GM12874 (cell line): ENCODE results near the gene POLR2M.

ENCODE experiments used
- TF ChIP-seq, protein P1 (sequence below): IDR thresholded peaks from 2 replicates; pipeline ENCODE4 v1.5.1; 2011; ENCODE audit warnings: low read depth, mild to moderate bottlenecking, control low read depth, low read length, moderate library complexity; ENCODE audit not compliant: insufficient read depth

POLR2M gene

DNA sequence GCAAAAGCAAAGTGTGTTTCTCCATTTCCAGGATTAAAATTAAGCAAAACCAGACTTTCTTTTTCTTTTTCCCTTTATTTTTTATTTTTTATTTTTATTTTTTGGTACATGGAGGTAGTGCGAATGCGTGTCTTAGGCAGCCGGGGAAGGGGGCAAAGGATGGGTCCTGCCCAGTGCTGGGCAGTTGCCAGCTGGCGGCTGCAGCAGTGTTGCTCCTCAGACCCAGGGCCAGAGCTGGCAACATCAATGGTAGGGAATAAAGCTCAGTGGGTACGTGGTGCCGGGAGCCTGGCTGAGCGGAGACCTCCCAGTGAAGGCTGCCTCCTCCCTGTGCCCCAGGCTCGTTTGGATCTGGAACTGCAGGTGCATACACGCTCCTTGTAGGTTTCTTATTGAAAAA, 46.3 kb downstream of the POLR2M start:
- TF ChIP-seq, protein P1, sequence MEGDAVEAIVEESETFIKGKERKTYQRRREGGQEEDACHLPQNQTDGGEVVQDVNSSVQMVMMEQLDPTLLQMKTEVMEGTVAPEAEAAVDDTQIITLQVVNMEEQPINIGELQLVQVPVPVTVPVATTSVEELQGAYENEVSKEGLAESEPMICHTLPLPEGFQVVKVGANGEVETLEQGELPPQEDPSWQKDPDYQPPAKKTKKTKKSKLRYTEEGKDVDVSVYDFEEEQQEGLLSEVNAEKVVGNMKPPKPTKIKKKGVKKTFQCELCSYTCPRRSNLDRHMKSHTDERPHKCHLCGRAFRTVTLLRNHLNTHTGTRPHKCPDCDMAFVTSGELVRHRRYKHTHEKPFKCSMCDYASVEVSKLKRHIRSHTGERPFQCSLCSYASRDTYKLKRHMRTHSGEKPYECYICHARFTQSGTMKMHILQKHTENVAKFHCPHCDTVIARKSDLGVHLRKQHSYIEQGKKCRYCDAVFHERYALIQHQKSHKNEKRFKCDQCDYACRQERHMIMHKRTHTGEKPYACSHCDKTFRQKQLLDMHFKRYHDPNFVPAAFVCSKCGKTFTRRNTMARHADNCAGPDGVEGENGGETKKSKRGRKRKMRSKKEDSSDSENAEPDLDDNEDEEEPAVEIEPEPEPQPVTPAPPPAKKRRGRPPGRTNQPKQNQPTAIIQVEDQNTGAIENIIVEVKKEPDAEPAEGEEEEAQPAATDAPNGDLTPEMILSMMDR: no peak

DNA sequence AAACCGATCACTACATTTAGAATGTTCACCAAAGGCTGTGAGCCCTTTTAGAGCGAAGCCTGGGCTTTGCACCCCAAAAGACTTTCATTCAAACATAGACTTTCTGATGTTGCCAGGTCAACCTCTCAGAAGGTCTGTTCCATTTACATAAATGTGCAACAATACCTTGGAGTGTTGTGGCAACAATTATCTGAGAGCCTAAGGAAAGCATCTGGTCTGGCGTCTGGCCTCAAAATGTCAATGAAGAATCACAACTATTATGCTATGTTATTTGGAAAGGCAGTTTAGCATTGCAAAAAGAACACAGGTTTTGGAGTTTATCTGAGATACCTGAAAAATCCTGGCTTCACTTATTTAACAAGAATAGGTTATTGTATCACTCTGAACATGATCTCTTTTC, 50.0 kb downstream of the POLR2M start:
- TF ChIP-seq, protein P1: no peak

DNA sequence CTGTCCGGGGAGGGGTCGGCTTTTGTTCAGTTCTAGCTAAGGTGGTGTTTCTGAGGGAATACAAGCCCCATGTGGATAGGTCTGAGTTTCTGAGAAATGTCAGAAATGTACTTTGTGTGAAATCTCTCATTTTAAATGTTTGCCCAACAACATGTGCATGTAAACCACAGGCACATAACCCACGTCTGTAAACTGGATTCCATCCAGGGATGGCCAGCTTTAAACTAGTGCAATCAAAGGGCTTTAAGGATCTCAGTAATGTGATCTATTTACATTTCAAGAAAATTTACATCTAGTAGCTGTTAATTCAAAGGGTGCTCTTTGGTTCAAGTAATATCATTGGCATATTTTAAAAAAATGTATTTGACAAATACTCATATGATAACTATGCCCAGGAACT, 52.0 kb downstream of the POLR2M start:
- TF ChIP-seq, protein P1: no peak

DNA sequence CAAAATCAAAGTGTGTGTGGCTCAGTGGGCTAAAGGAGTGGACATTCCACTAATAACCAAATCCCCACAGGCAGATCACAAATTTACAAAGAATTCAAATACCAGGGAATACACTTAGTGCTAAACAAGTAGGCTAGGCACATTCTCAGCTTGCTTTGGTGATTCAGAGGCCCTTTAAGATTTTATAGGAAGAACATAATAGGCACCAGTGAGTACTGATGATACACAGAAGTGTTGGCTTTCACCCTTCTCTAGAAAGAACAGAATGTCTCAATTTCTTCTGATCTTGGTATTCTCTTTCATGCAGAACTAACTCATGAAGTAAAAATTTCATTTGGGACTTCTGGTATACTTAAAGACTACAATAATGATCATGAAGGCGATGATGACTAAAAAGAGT, 55.0 kb downstream of the POLR2M start:
- TF ChIP-seq, protein P1: no peak

DNA sequence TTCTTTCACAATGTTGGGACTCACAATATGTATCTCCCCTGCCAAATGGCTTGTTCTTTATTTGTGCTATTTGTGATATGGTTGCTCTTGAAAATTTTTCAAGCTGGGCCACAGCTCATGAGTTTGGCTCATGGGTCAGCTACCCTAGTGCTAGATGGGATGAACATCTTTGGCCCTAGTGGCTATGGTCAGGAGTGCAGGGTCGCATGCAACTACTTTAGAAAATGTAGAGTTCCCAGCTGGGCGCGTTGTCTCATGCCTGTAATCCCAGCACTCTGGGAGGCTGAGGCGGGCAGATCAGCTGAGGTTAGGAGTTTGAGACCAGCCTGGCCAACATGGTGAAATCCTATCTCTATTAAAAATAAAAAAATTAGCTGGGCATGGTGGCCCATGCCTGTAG, 55.8 kb downstream of the POLR2M start:
- TF ChIP-seq, protein P1: peak; percentile 17; the same call in 1 of the 2 replicates

DNA sequence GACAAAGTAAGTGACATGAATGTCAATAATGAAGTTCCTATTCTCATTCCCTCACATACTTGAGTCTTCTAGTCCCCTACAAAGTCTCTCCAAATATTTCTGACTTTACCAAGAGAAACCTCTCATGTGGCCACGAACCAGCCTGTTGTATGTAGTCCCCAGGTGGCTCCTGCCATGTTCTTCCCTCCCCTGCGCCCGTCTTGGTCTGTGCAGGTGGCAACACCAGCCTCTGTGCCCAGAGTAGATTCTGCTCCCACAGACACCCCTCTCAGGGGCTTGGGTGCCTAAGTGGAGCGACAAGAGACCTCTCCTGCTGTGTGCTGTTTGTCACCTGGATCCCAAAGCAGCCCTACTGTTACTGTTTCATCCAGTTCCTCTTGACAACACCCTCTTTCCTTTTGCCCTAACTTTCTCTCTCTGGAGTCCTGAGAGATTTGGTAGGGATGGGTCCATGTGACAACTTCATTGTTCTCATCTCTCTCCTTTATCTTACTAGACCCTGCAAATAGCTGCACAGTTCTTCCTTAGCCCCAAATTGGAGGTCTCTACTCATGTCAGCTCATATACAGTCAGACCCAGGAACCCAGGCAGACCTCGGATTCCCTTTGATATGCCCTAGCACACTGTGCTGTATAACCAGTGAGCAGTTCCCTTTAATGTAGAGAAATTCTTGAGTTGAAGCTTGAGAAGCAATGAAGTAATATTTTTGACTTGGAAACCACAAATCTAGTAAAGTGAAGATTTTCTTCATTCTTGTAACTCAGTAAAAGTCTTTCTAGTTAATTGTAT, 56.9 kb downstream of the POLR2M start:
- TF ChIP-seq, protein P1: no peak
